ENCODE data around the gene HRC. TPM values are rescaled to one million over a fixed set of nuclear protein-coding genes. Genes with fewer than 3 reads are reported as not detected.
A peak's percentile ranks its signal among the peaks of the same experiment; 100 is the strongest.

HRC gene
- polyA plus RNA-seq, 1 experiment = not detected

DNA sequence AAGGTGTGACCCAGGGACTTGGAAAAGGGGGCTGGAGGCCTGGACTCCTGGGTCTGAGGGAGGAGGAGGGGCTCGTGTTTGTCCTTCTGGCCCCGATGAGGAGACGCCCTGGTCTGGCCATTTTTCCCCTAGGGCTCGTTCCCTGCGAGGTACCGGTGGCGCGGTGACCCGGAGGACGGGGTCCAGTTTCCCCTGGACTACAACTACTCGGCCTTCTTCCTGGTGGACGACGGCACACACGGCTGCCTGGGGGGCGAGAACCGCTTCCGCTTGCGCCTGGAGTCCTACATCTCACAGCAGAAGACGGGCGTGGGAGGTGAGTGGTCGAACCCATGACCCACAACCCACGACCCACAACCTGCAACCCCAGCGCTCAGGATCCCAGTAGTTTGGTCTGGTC is 13.2 kb upstream of the HRC start:
- Histone ChIP-seq H3K9me3 (ENCODE audit: control insufficient read depth, insufficient read depth, low read length) (no peaks in the 10 kb centered on the region), H3K4me3 (ENCODE audit: low read depth, low read length) (no peak overlapping the region), H3K27ac (ENCODE audit: low read depth, low read length) (no peak overlapping the region), H3K27me3 (ENCODE audit: control insufficient read depth, insufficient read depth, low read length) (no peaks in the 10 kb centered on the region)
- no peak for DNase-seq (ENCODE audit: low read depth, low spot score)
- TF ChIP-seq, protein P1, sequence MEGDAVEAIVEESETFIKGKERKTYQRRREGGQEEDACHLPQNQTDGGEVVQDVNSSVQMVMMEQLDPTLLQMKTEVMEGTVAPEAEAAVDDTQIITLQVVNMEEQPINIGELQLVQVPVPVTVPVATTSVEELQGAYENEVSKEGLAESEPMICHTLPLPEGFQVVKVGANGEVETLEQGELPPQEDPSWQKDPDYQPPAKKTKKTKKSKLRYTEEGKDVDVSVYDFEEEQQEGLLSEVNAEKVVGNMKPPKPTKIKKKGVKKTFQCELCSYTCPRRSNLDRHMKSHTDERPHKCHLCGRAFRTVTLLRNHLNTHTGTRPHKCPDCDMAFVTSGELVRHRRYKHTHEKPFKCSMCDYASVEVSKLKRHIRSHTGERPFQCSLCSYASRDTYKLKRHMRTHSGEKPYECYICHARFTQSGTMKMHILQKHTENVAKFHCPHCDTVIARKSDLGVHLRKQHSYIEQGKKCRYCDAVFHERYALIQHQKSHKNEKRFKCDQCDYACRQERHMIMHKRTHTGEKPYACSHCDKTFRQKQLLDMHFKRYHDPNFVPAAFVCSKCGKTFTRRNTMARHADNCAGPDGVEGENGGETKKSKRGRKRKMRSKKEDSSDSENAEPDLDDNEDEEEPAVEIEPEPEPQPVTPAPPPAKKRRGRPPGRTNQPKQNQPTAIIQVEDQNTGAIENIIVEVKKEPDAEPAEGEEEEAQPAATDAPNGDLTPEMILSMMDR (IDR thresholded peaks at IDR 0.05; ENCODE audit: low read depth, low read length) = no peak
- CTCF ChIA-PET = interaction anchor here (2.5 kb wide), 1 partner anchor 30 kb away, joined by 11 read pairs; no protein-coding TSS in a partner anchor
- POLR2A ChIA-PET = interaction anchor here (1.2 kb wide), 1 partner anchor 18 kb away, joined by 3 read pairs; no protein-coding TSS in a partner anchor

DNA sequence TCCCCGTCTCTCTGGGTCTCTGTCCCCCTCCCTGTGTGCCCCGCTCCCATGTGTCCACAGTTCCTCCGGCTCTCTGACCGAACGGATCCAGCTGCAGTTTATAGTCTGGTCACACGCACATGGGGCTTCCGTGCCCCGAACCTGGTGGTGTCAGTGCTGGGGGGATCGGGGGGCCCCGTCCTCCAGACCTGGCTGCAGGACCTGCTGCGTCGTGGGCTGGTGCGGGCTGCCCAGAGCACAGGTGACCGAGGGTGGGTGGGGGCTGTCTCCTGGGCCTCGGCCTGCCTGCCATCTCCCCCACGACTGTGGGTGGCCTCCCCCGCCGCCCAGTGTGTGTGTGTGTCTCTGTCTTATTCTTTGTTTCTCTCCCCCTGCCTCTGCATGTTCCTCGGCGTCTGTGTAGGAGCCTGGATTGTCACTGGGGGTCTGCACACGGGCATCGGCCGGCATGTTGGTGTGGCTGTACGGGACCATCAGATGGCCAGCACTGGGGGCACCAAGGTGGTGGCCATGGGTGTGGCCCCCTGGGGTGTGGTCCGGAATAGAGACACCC is 12.7 kb upstream of the HRC start:
- POLR2A ChIA-PET = interaction anchor here (1.2 kb wide), 1 partner anchor 17 kb away, joined by 3 read pairs; no protein-coding TSS in a partner anchor

DNA sequence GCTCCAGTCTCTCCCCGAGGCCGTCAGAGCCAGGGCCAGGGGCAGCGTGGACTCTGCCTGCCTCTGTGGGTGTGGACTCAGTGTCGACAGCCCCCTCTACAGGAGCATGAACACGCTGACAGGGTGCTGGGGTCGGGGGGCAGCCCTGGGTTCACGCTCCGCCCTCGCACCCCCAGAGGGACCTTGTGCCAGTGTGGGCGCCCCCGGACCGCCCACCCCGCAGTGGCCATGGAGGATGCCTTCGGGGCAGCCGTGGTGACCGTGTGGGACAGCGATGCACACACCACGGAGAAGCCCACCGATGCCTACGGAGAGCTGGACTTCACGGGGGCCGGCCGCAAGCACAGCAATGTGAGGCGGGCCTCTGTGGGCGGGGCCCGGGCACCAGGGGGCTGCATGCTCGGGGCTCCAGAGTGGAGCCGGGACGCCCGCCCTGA is 10.7 kb upstream of the HRC start:
- ChIA-PET CTCF (interaction anchor here (0.7 to 1.5 kb wide), 2 partner anchors 11 to 33 kb away, joined by 3 to 5 read pairs; no protein-coding TSS in a partner anchor), POLR2A (no interaction called here)
- Histone ChIP-seq H3K27ac (ENCODE audit: low read depth, low read length) (no peak overlapping the region), H3K9me3 (ENCODE audit: control insufficient read depth, insufficient read depth, low read length) (no peaks in the 10 kb centered on the region), H3K4me3 (ENCODE audit: low read depth, low read length) (no peak overlapping the region), H3K27me3 (ENCODE audit: control insufficient read depth, insufficient read depth, low read length) (no peaks in the 10 kb centered on the region)
- TF ChIP-seq, protein P1 (IDR thresholded peaks at IDR 0.05; ENCODE audit: low read depth, low read length) = 0 out of 2 replicates have a peak, but pooled peaks have one; percentile 7
- DNase-seq (ENCODE audit: low read depth, low spot score) = no peak

More for the DNA sequence above, 12.7 kb upstream of the HRC start:
- CTCF ChIA-PET = no interaction called here
- H3K27ac ChIP-seq (ENCODE audit: low read depth, low read length) = no peak overlapping the region
- no peak overlapping the region for H3K4me3 ChIP-seq (ENCODE audit: low read depth, low read length)
- H3K27me3 ChIP-seq (ENCODE audit: control insufficient read depth, insufficient read depth, low read length) = no peaks in the 10 kb centered on the region
- no peak for DNase-seq (ENCODE audit: low read depth, low spot score)
- no peaks in the 10 kb centered on the region for H3K9me3 ChIP-seq (ENCODE audit: control insufficient read depth, insufficient read depth, low read length)
- TF ChIP-seq, protein P1 (IDR thresholded peaks at IDR 0.05; ENCODE audit: low read depth, low read length) = no peak

DNA sequence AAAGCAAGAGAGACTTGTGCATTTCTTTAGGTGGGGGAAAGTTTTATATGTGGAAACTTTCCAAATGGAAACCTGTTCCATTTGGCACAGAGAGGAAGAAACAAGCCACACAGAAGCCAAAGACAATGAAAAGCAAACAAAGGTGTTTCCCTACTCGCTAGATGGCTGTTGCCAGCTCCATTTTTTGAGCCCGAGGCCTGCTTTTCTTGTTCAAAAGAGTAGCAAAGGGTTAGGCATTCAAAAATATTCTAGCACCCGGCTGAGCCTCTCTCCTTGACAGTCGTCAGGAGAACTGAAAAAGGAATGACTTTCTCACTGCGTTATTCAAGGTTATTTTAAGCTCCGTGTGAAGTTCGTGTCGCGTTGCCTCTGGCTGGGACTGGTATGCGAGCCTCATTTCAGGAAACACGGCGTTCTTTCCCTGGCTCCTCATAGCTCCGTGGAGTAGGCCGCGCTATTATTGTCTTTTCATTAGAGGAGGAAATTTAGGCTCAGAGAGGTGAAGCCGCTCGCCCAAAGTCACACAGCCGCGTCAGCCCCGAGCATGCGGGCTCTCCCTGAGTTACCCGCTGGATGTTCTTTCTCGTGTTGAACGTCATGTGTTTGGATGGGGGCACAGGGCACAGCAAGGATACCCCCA is 10.0 kb upstream of the HRC start:
- CTCF ChIA-PET = interaction anchor here (1.5 kb wide), 1 partner anchor 34 kb away, joined by 5 read pairs; no protein-coding TSS in a partner anchor

More for the DNA sequence above, 10.0 kb upstream of the HRC start:
- TF ChIP-seq, protein P1 (IDR thresholded peaks at IDR 0.05; ENCODE audit: low read depth, low read length) = no peak
- no peak for DNase-seq (ENCODE audit: low read depth, low spot score)
- POLR2A ChIA-PET = no interaction called here
- Histone ChIP-seq H3K9me3 (ENCODE audit: control insufficient read depth, insufficient read depth, low read length) (no peaks in the 10 kb centered on the region; the same call in 1 of the 2 replicates), H3K27me3 (ENCODE audit: control insufficient read depth, insufficient read depth, low read length) (no peaks in the 10 kb centered on the region), H3K4me3 (ENCODE audit: low read depth, low read length) (no peak overlapping the region), H3K27ac (ENCODE audit: low read depth, low read length) (no peak overlapping the region)
